Neural progenitor cell (in vitro differentiated cells): Measurements from ENCODE around the gene LRRN4. TPM values are rescaled to one million over a fixed set of nuclear protein-coding genes. Genes with fewer than 3 reads are reported as not detected.

Experiments used
- DNase-seq: peaks from one replicate; pipeline ENCODE4 v3.0.0-alpha.2; 2016; ENCODE audit warnings: low spot score
- H2AFZ ChIP-seq: fragments of 200-600 bp; sonication (generic); replicated peaks from 2 replicates; pipeline ENCODE4 v1.6.1; 2016; ENCODE audit warnings: antibody characterized with exemption
- H3F3A ChIP-seq: fragments of 200-600 bp; sonication (generic); 2 replicates; pipeline ENCODE4 v1.6.1; 2016; ENCODE audit warnings: antibody characterized with exemption, low read depth
- H3K27ac ChIP-seq: fragments of 200-600 bp; sonication (generic); 2 replicates; pipeline ENCODE4 v1.5.1; 2016; ENCODE audit warnings: mild to moderate bottlenecking
- H3K27me3 ChIP-seq: fragments of 200-600 bp; sonication (generic); 2 replicates; pipeline ENCODE4 v1.6.1; 2016; ENCODE audit warnings: mild to moderate bottlenecking, moderate library complexity
- H3K36me3 ChIP-seq: fragments of 200-600 bp; sonication (generic); 2 replicates; pipeline ENCODE4 v1.5.1; 2016
- H3K4me1 ChIP-seq: fragments of 200-600 bp; sonication (generic); 2 replicates; pipeline ENCODE4 v1.6.1; 2016; ENCODE audit warnings: mixed run types
- H3K4me2 ChIP-seq: fragments of 200-600 bp; sonication (generic); 2 replicates; pipeline ENCODE4 v1.6.1; 2016
- H3K4me3 ChIP-seq: fragments of 200-600 bp; sonication (generic); 2 replicates; pipeline ENCODE4 v1.5.1; 2016
- H3K79me2 ChIP-seq: fragments of 200-600 bp; sonication (generic); 2 replicates; pipeline ENCODE4 v1.6.1; 2016; ENCODE audit warnings: low read depth
- H3K9ac ChIP-seq: fragments of 200-600 bp; sonication (generic); 2 replicates; pipeline ENCODE4 v1.6.1; 2016
- H3K9me3 ChIP-seq: fragments of 200-600 bp; sonication (generic); 2 replicates; pipeline ENCODE4 v1.5.1; 2016; ENCODE audit warnings: low read depth
- H4K20me1 ChIP-seq: fragments of 200-600 bp; sonication (generic); 2 replicates; pipeline ENCODE4 v1.6.1; 2016; ENCODE audit warnings: low read depth
- H3K27ac Mint-ChIP-seq: 3 replicates; pipeline ENCODE4 v1.8.0; 2021; ENCODE audit warnings: mixed read lengths
- H3K27me3 Mint-ChIP-seq: 2 replicates; pipeline ENCODE4 v1.8.0; 2022; ENCODE audit warnings: low read depth, mild to moderate bottlenecking, inconsistent platforms, moderate library complexity, mixed read lengths; ENCODE audit not compliant: insufficient read depth
- H3K36me3 Mint-ChIP-seq: 3 replicates; pipeline ENCODE4 v1.8.0; 2021; ENCODE audit warnings: mixed read lengths
- H3K4me1 Mint-ChIP-seq: 3 replicates; pipeline ENCODE4 v1.8.0; 2021; ENCODE audit warnings: mixed read lengths
- H3K4me3 Mint-ChIP-seq: 3 replicates; pipeline ENCODE4 v1.8.0; 2021; ENCODE audit warnings: mild to moderate bottlenecking, moderate library complexity, mixed read lengths
- H3K9me3 Mint-ChIP-seq: 3 replicates; pipeline ENCODE4 v1.8.0; 2020; ENCODE audit warnings: mixed read lengths
- EZH2 ChIP-seq: fragments of 200-600 bp; sonication (generic); IDR thresholded peaks from 2 replicates; pipeline ENCODE4 v1.6.1; 2017; ENCODE audit warnings: antibody characterized with exemption, mild to moderate bottlenecking, moderate library complexity
- EZH2phosphoT487 ChIP-seq: fragments of 200-600 bp; sonication (generic); IDR thresholded peaks from 2 replicates; pipeline ENCODE4 v1.6.1; 2017; ENCODE audit warnings: antibody characterized with exemption
- total RNA-seq: library from RNA; depleted of rRNA; stranded (reverse); fragments of >200 nt; gene quantifications from 2 replicates; pipeline ENCODE4 v1.2.3, GENCODE V29; 2015; ENCODE audit warnings: low replicate concordance
- TF ChIP-seq, protein P1 (sequence below): fragments of 200-600 bp; sonication (generic); IDR thresholded peaks from 2 replicates; pipeline ENCODE4 v1.5.1; 2017; ENCODE audit warnings: antibody characterized with exemption, mild to moderate bottlenecking

LRRN4 gene
- total RNA-seq, 1 donor from 2014 or later = not detected

- peaks cover 32% of the 10 kb centered on the region for H3K36me3 Mint-ChIP-seq
- Histone ChIP-seq H4K20me1 (peaks cover 3% of the 10 kb centered on the region), H3K9ac (no peak overlapping the region), H3K27me3 (no peaks in the 10 kb centered on the region), H3K4me1 (no peaks in the 10 kb centered on the region), H3K27ac (no peak overlapping the region), H3K79me2 (no peaks in the 10 kb centered on the region), H3K4me3 (no peak overlapping the region), H3K36me3 (peaks cover 8% of the 10 kb centered on the region), H2AFZ (no peak overlapping the region), H3K4me2 (no peak overlapping the region), H3F3A (no peaks in the 10 kb centered on the region), H3K9me3 (peaks cover 9% of the 10 kb centered on the region)
- no peak overlapping the region for H3K4me3 Mint-ChIP-seq
- peaks cover 2% of the 10 kb centered on the region for H3K27me3 Mint-ChIP-seq
- TF ChIP-seq, protein P1, sequence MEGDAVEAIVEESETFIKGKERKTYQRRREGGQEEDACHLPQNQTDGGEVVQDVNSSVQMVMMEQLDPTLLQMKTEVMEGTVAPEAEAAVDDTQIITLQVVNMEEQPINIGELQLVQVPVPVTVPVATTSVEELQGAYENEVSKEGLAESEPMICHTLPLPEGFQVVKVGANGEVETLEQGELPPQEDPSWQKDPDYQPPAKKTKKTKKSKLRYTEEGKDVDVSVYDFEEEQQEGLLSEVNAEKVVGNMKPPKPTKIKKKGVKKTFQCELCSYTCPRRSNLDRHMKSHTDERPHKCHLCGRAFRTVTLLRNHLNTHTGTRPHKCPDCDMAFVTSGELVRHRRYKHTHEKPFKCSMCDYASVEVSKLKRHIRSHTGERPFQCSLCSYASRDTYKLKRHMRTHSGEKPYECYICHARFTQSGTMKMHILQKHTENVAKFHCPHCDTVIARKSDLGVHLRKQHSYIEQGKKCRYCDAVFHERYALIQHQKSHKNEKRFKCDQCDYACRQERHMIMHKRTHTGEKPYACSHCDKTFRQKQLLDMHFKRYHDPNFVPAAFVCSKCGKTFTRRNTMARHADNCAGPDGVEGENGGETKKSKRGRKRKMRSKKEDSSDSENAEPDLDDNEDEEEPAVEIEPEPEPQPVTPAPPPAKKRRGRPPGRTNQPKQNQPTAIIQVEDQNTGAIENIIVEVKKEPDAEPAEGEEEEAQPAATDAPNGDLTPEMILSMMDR = no peak
- no peak for TF ChIP-seq EZH2phosphoT487
- no peak for TF ChIP-seq EZH2
- H3K4me1 Mint-ChIP-seq = no peaks in the 10 kb centered on the region
- no peak for DNase-seq
- H3K9me3 Mint-ChIP-seq = peaks cover 18% of the 10 kb centered on the region
- no peak overlapping the region for H3K27ac Mint-ChIP-seq
Measured at GRCh38 chr20:6028818-6029217, 25.0 kb downstream of the LRRN4 start.

GRCh38 chr20:6026051-6026450, 27.8 kb downstream of the LRRN4 start:
- Histone ChIP-seq H3K4me1 (no peaks in the 10 kb centered on the region), H3K79me2 (peaks cover 11% of the 10 kb centered on the region), H3K4me3 (no peak overlapping the region), H3K27me3 (no peaks in the 10 kb centered on the region), H3K9me3 (peaks cover 9% of the 10 kb centered on the region), H3K4me2 (no peak overlapping the region), H3K9ac (no peak overlapping the region), H3F3A (no peaks in the 10 kb centered on the region), H4K20me1 (peaks cover 3% of the 10 kb centered on the region), H2AFZ (no peak overlapping the region), H3K36me3 (peaks cover 10% of the 10 kb centered on the region), H3K27ac (no peak overlapping the region)
- H3K4me1 Mint-ChIP-seq = no peaks in the 10 kb centered on the region
- H3K9me3 Mint-ChIP-seq = peaks cover 28% of the 10 kb centered on the region
- H3K36me3 Mint-ChIP-seq = peaks cover 48% of the 10 kb centered on the region
- H3K4me3 Mint-ChIP-seq = no peak overlapping the region
- peaks cover 2% of the 10 kb centered on the region for H3K27me3 Mint-ChIP-seq
- no peak overlapping the region for H3K27ac Mint-ChIP-seq
- TF ChIP-seq, protein P1 = no peak
- TF ChIP-seq EZH2 (no peak), EZH2phosphoT487 (no peak)
- no peak for DNase-seq

DNA sequence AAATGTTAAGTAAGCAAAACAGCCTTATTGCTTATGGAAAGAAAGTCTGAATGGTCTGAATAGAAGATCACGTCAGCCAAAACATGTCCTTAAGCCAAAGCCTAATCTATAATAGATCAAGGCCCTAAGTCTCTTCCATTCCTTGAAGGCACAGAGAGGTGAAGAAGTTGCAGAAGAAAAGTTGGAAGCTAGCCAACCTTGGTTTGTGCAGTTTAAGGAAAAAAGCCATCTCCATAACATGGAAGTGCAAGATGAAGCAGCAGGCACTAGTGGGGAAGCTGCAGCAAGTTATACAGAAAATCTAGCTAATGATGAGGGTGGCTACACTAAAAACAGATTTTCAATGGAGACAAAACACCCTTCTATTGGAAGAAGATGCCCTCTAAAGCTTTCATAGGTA, 29.1 kb downstream of the LRRN4 start:
- Mint-ChIP-seq H3K36me3 (peaks cover 54% of the 10 kb centered on the region), H3K27me3 (peaks cover 2% of the 10 kb centered on the region)
- H3K79me2 ChIP-seq = peaks cover 24% of the 10 kb centered on the region

More for the DNA sequence above, 29.1 kb downstream of the LRRN4 start:
- Histone ChIP-seq H3K36me3 (peaks cover 10% of the 10 kb centered on the region), H3F3A (no peaks in the 10 kb centered on the region), H3K27me3 (no peaks in the 10 kb centered on the region), H3K4me1 (no peaks in the 10 kb centered on the region), H3K9me3 (peaks cover 9% of the 10 kb centered on the region), H3K27ac (no peak overlapping the region), H2AFZ (no peak overlapping the region), H3K4me3 (no peak overlapping the region), H4K20me1 (no peaks in the 10 kb centered on the region), H3K4me2 (no peak overlapping the region), H3K9ac (no peak overlapping the region)
- H3K4me1 Mint-ChIP-seq = no peaks in the 10 kb centered on the region
- no peak overlapping the region for H3K4me3 Mint-ChIP-seq
- H3K9me3 Mint-ChIP-seq = peaks cover 32% of the 10 kb centered on the region
- no peak for DNase-seq
- no peak overlapping the region for H3K27ac Mint-ChIP-seq
- TF ChIP-seq, protein P1 = no peak
- TF ChIP-seq EZH2phosphoT487 (no peak), EZH2 (no peak)
